Measurements from ENCODE around the gene NFIA. TPM values are rescaled to one million over a fixed set of nuclear protein-coding genes. Genes with fewer than 3 reads are reported as not detected.

NFIA gene
- total and polyA plus RNA-seq, 5 donors from 2014 or later: 0.86 to 3.9 (median 1.7) TPM

DNA sequence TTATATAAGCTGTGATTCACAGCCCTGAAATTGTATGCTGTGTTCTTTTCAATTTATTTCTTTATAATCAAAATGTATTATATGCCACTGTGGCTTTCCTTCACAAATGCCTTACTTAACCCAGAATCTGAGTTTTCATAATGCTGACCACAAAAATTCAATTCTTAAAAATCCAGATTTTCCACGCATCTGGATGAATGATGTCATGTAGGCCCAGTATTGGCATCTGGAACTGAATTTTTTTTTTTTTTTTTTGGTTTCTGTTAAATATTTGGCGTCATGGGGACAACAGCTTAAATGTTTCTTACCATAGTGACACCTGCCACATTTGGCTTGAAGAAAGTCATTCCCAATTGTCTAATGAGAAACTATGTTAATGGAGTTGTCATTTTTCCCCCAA, 345.8 kb downstream of the NFIA start:
- peaks cover 0 to 3% (median 0%) of the 10 kb centered on the region in 7 donors for H3K9me3 Mint-ChIP-seq
- H3K27ac Mint-ChIP-seq: no peak overlapping the region
- no peaks in the 10 kb centered on the region for H3K4me1 Mint-ChIP-seq

DNA sequence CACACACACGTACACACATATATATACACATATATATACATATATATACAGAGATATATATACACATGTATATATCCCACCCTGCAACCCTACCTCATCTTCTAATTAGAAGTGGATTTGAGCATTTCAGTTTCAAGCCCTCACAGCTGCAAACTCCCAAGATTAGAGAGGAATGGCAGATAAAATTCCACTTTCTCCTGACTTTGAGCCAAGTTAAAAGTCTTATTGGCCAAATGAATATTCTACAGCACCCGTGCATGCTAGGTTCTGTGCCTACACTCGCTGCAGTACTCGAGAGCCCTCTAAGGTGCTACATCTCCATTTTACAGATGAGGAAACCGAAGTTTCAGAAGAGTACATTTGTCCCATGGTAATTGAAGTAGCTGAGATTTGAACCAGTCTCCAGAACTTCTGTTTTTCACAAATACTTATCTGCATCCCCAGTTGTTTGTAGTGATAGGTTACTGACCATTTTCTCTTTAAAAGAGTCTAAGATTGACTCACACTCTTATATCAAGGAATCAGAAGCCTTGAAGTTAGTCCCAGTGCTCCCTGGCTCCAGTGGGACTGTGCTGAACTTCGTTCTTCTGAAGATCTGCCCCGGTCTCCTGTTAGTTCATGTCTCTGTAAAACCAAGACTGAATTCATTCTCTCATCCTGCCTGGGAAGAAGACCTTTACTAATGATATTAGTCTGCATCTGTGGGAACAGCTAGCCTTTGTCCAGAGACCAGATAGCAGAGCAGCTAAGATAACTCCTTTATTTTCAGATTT, 350.4 kb downstream of the NFIA start:
- no peaks in the 10 kb centered on the region for H3K27me3 Mint-ChIP-seq
- no peak overlapping the region for H3K27ac Mint-ChIP-seq
- no peak overlapping the region for H3K4me3 Mint-ChIP-seq
- Histone ChIP-seq H3K4me1 (ENCODE audit: control insufficient read depth, insufficient read depth, low read length, poor library complexity, severe bottlenecking) (no peaks in the 10 kb centered on the region), H3K27me3 (ENCODE audit: control insufficient read depth, insufficient read depth, low read length) (peaks cover 2% of the 10 kb centered on the region), H3K9me3 (ENCODE audit: control insufficient read depth in 2 of 2, low read length in 2 of 2) (no peaks in the 10 kb centered on the region), H3K36me3 (ENCODE audit: control insufficient read depth, insufficient read depth, low read length) (no peaks in the 10 kb centered on the region), H3K27ac (ENCODE audit: insufficient read depth, low read length, poor library complexity, severe bottlenecking) (no peak overlapping the region), H3K4me3 (ENCODE audit: low read depth, low read length) (no peak overlapping the region)
- ATAC-seq (ENCODE audit: low read depth in 2 of 2) (no peak), DNase-seq (no peak)
- no peaks in the 10 kb centered on the region for H3K4me1 Mint-ChIP-seq
- H3K36me3 Mint-ChIP-seq: no peaks in the 10 kb centered on the region
- peaks cover 0 to 3% (median 0%) of the 10 kb centered on the region in 7 donors for H3K9me3 Mint-ChIP-seq

More for the DNA sequence above, 345.8 kb downstream of the NFIA start:
- Mint-ChIP-seq H3K4me3 (no peak overlapping the region), H3K36me3 (no peaks in the 10 kb centered on the region), H3K27me3 (peaks cover 8% of the 10 kb centered on the region)
- Histone ChIP-seq H3K36me3 (ENCODE audit: control insufficient read depth, insufficient read depth, low read length) (no peaks in the 10 kb centered on the region), H3K9me3 (ENCODE audit: control insufficient read depth in 2 of 2, low read length in 2 of 2) (no peaks in the 10 kb centered on the region), H3K4me1 (ENCODE audit: control insufficient read depth, insufficient read depth, low read length, poor library complexity, severe bottlenecking) (no peaks in the 10 kb centered on the region), H3K27ac (ENCODE audit: insufficient read depth, low read length, poor library complexity, severe bottlenecking) (no peak overlapping the region), H3K27me3 (ENCODE audit: control insufficient read depth, insufficient read depth, low read length) (no peaks in the 10 kb centered on the region), H3K4me3 (ENCODE audit: low read depth, low read length) (no peak overlapping the region)
- no peak for DNase-seq
- no peak for ATAC-seq (ENCODE audit: low read depth in 2 of 2)

DNA sequence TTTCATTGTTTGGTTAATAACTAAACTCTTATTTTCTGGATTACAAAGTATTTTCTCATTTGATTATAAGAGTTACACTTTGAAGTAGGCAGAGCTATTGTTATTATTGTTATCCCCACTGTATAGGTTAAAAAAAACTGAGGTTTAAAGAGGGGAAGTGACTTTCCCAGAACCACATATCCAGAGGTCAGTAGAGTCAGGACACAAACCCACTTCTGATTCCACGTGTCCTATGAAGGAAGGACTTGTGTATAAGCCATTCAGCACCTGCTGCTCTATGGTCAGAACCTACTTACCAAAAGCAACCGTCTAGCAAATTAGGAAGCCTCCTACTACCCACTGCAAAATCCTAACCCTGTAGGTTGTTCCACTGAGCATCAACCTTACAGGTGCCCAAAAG, 351.3 kb downstream of the NFIA start:
- Mint-ChIP-seq H3K27ac (no peak overlapping the region), H3K27me3 (no peaks in the 10 kb centered on the region), H3K4me1 (no peaks in the 10 kb centered on the region), H3K9me3 (peaks cover 0 to 3% (median 0%) of the 10 kb centered on the region in 7 donors), H3K4me3 (no peak overlapping the region), H3K36me3 (no peaks in the 10 kb centered on the region)
- ATAC-seq (ENCODE audit: low read depth in 2 of 2) (no peak), DNase-seq (no peak)
- Histone ChIP-seq H3K36me3 (ENCODE audit: control insufficient read depth, insufficient read depth, low read length) (no peaks in the 10 kb centered on the region), H3K4me1 (ENCODE audit: control insufficient read depth, insufficient read depth, low read length, poor library complexity, severe bottlenecking) (no peaks in the 10 kb centered on the region), H3K27me3 (ENCODE audit: control insufficient read depth, insufficient read depth, low read length) (peaks cover 2% of the 10 kb centered on the region), H3K27ac (ENCODE audit: insufficient read depth, low read length, poor library complexity, severe bottlenecking) (no peak overlapping the region), H3K9me3 (ENCODE audit: control insufficient read depth in 2 of 2, low read length in 2 of 2) (no peaks in the 10 kb centered on the region), H3K4me3 (ENCODE audit: low read depth, low read length) (no peak overlapping the region)

DNA sequence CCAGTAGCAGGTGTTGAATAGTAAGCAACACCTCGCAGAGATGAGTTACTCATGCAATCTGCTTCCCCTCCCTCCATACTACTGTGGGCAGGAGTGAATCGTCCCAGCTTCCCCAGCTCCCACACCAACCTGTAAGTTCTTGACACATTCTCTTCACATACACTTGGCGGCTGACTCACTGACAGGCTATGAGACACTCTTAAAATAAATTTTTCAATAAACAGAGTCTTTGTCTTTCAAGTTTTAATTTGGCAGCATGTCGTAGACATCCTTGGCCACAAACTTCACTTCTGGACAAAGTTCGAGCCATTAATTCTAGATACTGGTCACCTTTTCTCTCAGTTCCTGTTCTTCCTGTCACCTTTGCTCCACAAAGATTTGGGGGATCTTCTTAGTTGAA, 351.9 kb downstream of the NFIA start:
- Histone ChIP-seq H3K27me3 (ENCODE audit: control insufficient read depth, insufficient read depth, low read length) (peaks cover 2% of the 10 kb centered on the region), H3K4me1 (ENCODE audit: control insufficient read depth, insufficient read depth, low read length, poor library complexity, severe bottlenecking) (no peaks in the 10 kb centered on the region), H3K4me3 (ENCODE audit: low read depth, low read length) (no peak overlapping the region), H3K36me3 (ENCODE audit: control insufficient read depth, insufficient read depth, low read length) (no peaks in the 10 kb centered on the region), H3K27ac (ENCODE audit: insufficient read depth, low read length, poor library complexity, severe bottlenecking) (no peak overlapping the region), H3K9me3 (ENCODE audit: control insufficient read depth in 2 of 2, low read length in 2 of 2) (no peaks in the 10 kb centered on the region)
- ATAC-seq (ENCODE audit: low read depth in 2 of 2) (no peak), DNase-seq (no peak)
- Mint-ChIP-seq H3K27ac (no peak overlapping the region), H3K4me1 (no peaks in the 10 kb centered on the region), H3K27me3 (no peaks in the 10 kb centered on the region), H3K9me3 (peaks cover 0 to 3% (median 0%) of the 10 kb centered on the region in 7 donors), H3K36me3 (no peaks in the 10 kb centered on the region), H3K4me3 (no peak overlapping the region)

DNA sequence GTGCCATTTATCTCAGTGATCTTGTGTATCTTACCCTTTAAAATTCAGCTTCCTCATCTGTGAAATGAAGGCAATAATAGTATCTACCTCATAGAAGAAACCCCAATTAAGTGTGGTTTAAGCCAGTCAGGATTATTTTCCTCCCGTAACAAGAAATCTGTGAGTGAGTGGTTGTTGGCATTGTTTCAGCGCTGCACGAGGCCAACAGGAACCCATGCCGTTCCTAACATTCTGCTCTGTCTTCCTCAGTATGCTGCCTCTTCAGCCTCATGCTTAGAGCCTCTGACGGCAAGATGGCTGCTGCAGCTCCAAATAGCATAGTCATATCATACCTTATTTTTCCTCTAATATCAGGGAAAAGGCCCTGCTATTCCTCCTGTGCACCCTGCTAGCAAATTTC, 352.9 kb downstream of the NFIA start:
- no peaks in the 10 kb centered on the region for H3K9me3 ChIP-seq (ENCODE audit: control insufficient read depth in 2 of 2, low read length in 2 of 2)
- H3K27ac ChIP-seq (ENCODE audit: insufficient read depth, low read length, poor library complexity, severe bottlenecking): no peak overlapping the region
- no peak for DNase-seq
- H3K27ac Mint-ChIP-seq: no peak overlapping the region
- ATAC-seq (ENCODE audit: low read depth in 2 of 2): no peak
- peaks cover 2% of the 10 kb centered on the region for H3K27me3 ChIP-seq (ENCODE audit: control insufficient read depth, insufficient read depth, low read length)
- no peak overlapping the region for H3K4me3 Mint-ChIP-seq
- H3K4me1 Mint-ChIP-seq: no peaks in the 10 kb centered on the region
- no peaks in the 10 kb centered on the region for H3K36me3 ChIP-seq (ENCODE audit: control insufficient read depth, insufficient read depth, low read length)
- H3K9me3 Mint-ChIP-seq: no peaks in the 10 kb centered on the region
- no peak overlapping the region for H3K4me3 ChIP-seq (ENCODE audit: low read depth, low read length)
- H3K4me1 ChIP-seq (ENCODE audit: control insufficient read depth, insufficient read depth, low read length, poor library complexity, severe bottlenecking): no peaks in the 10 kb centered on the region
- no peaks in the 10 kb centered on the region for H3K27me3 Mint-ChIP-seq
- no peaks in the 10 kb centered on the region for H3K36me3 Mint-ChIP-seq

DNA sequence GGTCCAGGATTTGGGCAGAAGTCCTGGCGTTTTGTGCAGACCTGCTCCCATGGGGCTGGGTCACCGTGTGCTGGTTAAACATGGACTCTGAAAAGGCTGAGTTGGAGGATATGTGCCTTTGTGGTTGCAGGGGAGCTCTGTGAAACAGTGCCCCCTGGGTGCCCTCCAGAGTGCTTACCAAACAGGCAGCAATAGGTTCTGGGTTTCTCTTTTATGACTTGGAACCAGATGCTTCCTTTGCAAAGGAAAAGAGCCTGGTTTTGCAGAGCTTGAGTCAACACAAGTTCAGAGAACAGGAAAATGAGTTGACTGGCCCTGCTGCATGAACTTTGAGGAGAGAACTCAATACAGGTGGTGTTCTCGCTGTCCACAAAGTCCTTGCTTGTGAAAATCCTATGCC, 353.7 kb downstream of the NFIA start:
- Mint-ChIP-seq H3K4me3 (no peak overlapping the region), H3K4me1 (no peaks in the 10 kb centered on the region), H3K36me3 (no peaks in the 10 kb centered on the region)

DNA sequence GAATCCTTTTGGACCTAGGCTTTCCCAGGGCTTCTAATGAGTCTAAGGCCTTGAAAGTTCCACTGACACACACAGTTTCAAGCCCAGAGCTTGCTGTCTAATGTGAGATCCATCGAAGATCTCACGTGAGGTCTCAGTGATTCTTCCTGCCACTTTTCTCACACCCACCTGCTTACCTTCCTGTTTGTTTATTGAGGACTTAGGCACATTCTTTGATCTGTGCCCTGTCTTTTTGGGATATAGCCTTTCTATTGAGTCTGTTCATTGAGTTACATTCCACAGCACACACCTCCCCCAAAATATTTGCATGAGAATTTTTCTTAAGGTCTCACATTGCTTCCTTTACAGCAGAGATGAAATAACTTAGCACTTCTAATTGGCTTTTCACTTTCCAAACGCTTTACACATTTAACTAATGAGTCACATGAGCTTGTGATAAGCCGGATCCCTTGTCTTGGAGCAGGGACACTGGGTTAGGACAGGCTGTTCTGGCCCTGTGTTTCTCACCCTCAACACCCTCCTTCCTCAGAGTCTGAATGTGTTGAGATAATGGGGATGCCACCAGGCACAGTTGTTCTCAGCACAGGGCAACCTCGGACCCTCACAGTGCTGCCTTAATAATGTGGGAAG, 354.2 kb downstream of the NFIA start:
- H3K4me3 Mint-ChIP-seq: no peak overlapping the region
- H3K27ac ChIP-seq (ENCODE audit: insufficient read depth, low read length, poor library complexity, severe bottlenecking): no peak overlapping the region
- peaks cover 2% of the 10 kb centered on the region for H3K27me3 ChIP-seq (ENCODE audit: control insufficient read depth, insufficient read depth, low read length)
- no peak overlapping the region for H3K27ac Mint-ChIP-seq
- H3K9me3 ChIP-seq (ENCODE audit: control insufficient read depth in 2 of 2, low read length in 2 of 2): no peaks in the 10 kb centered on the region
- no peak overlapping the region for H3K4me3 ChIP-seq (ENCODE audit: low read depth, low read length)
- DNase-seq: no peak
- H3K36me3 ChIP-seq (ENCODE audit: control insufficient read depth, insufficient read depth, low read length): no peaks in the 10 kb centered on the region
- no peaks in the 10 kb centered on the region for H3K9me3 Mint-ChIP-seq
- H3K4me1 ChIP-seq (ENCODE audit: control insufficient read depth, insufficient read depth, low read length, poor library complexity, severe bottlenecking): no peaks in the 10 kb centered on the region
- no peak for ATAC-seq (ENCODE audit: low read depth in 2 of 2)
- no peaks in the 10 kb centered on the region for H3K36me3 Mint-ChIP-seq
- H3K4me1 Mint-ChIP-seq: no peaks in the 10 kb centered on the region
- H3K27me3 Mint-ChIP-seq: no peaks in the 10 kb centered on the region

More for the DNA sequence above, 353.7 kb downstream of the NFIA start:
- Histone ChIP-seq H3K27me3 (ENCODE audit: control insufficient read depth, insufficient read depth, low read length) (peaks cover 2% of the 10 kb centered on the region), H3K4me1 (ENCODE audit: control insufficient read depth, insufficient read depth, low read length, poor library complexity, severe bottlenecking) (no peaks in the 10 kb centered on the region), H3K36me3 (ENCODE audit: control insufficient read depth, insufficient read depth, low read length) (no peaks in the 10 kb centered on the region), H3K9me3 (ENCODE audit: control insufficient read depth in 2 of 2, low read length in 2 of 2) (no peaks in the 10 kb centered on the region), H3K27ac (ENCODE audit: insufficient read depth, low read length, poor library complexity, severe bottlenecking) (no peak overlapping the region), H3K4me3 (ENCODE audit: low read depth, low read length) (no peak overlapping the region)
- ATAC-seq (ENCODE audit: low read depth in 2 of 2) (no peak), DNase-seq (peak in 1 of 3 donors; percentile 7)
- Mint-ChIP-seq H3K27me3 (no peaks in the 10 kb centered on the region), H3K9me3 (no peaks in the 10 kb centered on the region), H3K27ac (no peak overlapping the region)

DNA sequence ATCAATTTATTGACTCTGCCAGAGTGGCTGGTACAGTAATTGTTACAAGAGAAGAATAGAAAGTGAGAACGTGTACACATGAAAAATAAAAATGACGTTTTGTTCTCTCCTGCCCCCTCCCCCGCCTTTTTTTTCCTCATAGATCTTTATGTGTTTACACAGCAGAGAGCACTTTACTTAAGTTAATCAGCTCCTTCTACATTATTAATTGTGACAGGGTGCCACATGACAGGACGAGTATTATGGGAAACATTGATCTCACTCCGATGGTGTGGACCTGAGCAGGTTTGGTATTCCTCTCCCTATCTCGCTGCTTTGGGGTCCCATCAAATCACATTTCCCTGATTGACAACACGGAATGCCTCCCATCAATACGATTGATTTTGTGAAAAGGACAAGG, 356.9 kb downstream of the NFIA start:
- Mint-ChIP-seq H3K9me3 (no peaks in the 10 kb centered on the region), H3K27me3 (no peaks in the 10 kb centered on the region), H3K4me1 (no peaks in the 10 kb centered on the region), H3K27ac (no peak overlapping the region), H3K4me3 (no peak overlapping the region), H3K36me3 (no peaks in the 10 kb centered on the region)
- no peak for DNase-seq
- no peak for ATAC-seq (ENCODE audit: low read depth in 2 of 2)
- Histone ChIP-seq H3K4me3 (ENCODE audit: low read depth, low read length) (no peak overlapping the region), H3K27ac (ENCODE audit: insufficient read depth, low read length, poor library complexity, severe bottlenecking) (no peak overlapping the region), H3K36me3 (ENCODE audit: control insufficient read depth, insufficient read depth, low read length) (no peaks in the 10 kb centered on the region), H3K27me3 (ENCODE audit: control insufficient read depth, insufficient read depth, low read length) (no peaks in the 10 kb centered on the region), H3K4me1 (ENCODE audit: control insufficient read depth, insufficient read depth, low read length, poor library complexity, severe bottlenecking) (no peaks in the 10 kb centered on the region), H3K9me3 (ENCODE audit: control insufficient read depth in 2 of 2, low read length in 2 of 2) (no peaks in the 10 kb centered on the region)
